ENCODE results near the gene BEST3. TPM values are rescaled to one million over a fixed set of nuclear protein-coding genes. Genes with fewer than 3 reads are reported as not detected.

Gene BEST3
- total RNA-seq: 0.38 and 0.49 TPM in 2 replicates

GRCh38 chr12:69698769-69699540, at the start of gene BEST3:
Gene BEST3, minus strand, starts transcription at chr12:69699303. Its CDS starts 1,505 bp downstream, at chr12:69697798.

GRCh38 chr12:69738351-69739286, 39.5 kb upstream of the BEST3 start, which contains the start of gene RAB3IP:
Gene RAB3IP, plus strand, starts transcription at chr12:69738860. Its CDS starts 16,549 bp downstream, at chr12:69755409.

GRCh38 chr12:69610729-69611128, 88.4 kb downstream of the BEST3 start, which contains the start of gene LRRC10:
Gene LRRC10, minus strand, starts transcription at chr12:69610907. Its CDS starts 69 bp downstream, at chr12:69610838.

Other genes with a start within 250 kb of the BEST3 start
- 19.6 and 28.5 TPM in 2 replicates for gene FRS2, start 228.9 kb downstream of the BEST3 start, total RNA-seq
- gene CCT2, start 113.8 kb downstream of the BEST3 start, total RNA-seq: 119 and 310 TPM in 2 replicates
- not detected in 2 replicates for gene LRRC10, start 88.4 kb downstream of the BEST3 start, total RNA-seq
- gene RAB3IP, start 39.6 kb upstream of the BEST3 start, total RNA-seq: 17.1 and 24.1 TPM in 2 replicates
- gene MYRFL, start 125.9 kb upstream of the BEST3 start, total RNA-seq: 0.13 TPM in 1 of 2 replicates, not detected in the other